Ramos (cell line): ENCODE measurements around the gene TALDO1.
"Not testable (repeated sequence)": the region's sequence is repeated elsewhere in the genome, so short reads cannot be mapped to it uniquely, and the experiment has no call there.

Source experiments
- in situ Hi-C: fragments of 300-500 bp; cut with MboI; formaldehyde crosslinking; loops from one replicate; pipeline ENCODE4 v1.14.3; 2022; ENCODE audit warnings: low sequenced_read_pairs; ENCODE audit not compliant: unreplicated experiment

TALDO1 gene

DNA sequence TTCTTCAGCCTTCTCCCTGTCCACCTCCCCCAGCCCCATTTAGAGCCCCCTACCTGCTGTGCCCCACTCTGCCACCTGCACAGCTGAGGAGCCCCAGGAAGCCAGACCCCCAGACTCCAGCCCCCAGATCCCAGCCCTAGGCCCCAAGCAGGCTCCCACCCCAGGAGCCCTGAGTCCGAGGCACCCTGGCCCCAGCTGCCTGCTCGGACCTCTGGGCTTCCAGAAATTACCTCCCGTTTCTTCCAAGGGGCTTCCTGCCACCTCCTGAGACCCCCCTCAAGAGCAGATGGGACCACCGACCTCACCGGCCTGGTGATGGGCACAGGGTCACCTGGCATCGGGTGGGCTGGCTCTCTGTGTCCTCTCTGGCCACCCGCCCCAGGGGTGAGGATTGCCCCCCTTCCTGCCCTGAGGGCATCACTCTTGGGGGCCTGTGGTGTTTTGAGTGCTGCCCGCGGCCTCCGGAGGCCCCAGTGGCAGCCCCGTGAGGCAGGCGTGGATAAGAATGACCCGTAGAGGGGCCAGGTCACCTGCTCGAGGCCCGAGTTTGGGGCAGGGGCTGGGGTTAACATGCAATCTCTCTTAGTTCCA, 18.3 kb upstream of the TALDO1 start:
- in situ Hi-C loops = no loop called here

DNA sequence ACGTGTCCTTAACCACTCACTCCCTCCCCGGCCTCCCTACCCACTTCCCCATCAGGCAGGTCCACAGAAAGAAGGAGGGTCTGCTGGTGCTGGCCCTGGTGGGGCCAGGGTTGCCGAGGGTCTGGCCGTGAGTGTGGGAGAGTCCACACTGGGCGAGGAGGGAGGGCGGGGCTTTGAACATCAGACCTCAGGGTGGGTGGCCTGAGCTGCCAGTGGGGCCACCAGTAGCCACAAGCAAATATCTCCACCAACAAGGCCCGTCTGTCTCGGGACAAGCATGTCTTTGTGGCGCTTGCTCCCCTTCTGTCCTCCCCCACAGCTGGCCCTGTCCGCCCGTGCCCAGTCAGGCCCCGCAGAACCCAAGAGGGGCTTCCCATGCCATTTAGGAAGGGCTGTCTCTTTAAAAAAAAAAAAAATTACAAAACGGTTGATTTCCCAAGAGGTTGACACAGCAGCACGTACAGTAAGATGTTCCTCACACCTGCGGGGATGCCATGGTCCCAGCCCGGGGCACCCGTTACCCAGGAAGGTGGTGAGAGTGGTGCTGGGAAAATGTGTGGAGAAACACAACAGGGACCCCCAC, 17.7 kb upstream of the TALDO1 start:
- in situ Hi-C loops = no loop called here

DNA sequence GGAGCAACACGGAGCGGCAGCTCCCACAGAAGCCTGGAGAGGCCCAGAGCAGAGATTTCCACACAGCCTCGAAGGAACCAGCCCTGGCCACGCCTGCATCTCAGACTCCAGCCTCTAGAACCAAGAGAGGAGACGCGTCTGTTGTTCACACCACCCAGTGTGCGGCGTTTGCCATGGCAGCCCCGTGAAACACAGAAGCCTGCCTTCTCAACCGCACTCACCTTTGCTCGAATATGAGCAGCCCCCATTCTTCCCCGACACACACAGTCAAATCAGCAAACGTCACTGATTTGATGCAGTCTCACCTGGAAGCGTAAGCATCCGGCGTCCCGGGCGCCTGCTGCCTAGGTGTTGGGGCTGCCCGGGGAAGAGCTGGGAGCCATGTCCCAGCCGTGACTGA, 14.2 kb upstream of the TALDO1 start:
- in situ Hi-C loops = no loop called here

DNA sequence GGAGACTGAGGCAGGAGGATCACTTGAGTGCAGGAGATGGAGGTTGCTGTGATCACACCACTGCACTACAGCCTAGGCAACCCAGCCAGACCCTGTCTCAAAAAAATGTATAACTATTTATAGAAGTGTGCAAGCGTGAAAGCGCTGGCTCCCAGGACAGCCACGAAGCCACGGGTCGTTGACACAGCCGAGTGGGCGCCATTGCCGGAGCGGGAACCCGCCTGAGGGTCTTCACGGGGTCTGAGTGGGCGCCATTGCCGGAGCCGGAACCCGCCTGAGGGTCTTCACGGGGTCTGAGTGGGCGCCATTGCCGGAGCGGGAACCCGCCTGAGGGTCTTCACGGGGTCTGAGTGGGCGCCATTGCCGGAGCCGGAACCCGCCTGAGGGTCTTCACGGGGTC, 12.7 kb upstream of the TALDO1 start:
- in situ Hi-C loops = not testable (repeated sequence)

DNA sequence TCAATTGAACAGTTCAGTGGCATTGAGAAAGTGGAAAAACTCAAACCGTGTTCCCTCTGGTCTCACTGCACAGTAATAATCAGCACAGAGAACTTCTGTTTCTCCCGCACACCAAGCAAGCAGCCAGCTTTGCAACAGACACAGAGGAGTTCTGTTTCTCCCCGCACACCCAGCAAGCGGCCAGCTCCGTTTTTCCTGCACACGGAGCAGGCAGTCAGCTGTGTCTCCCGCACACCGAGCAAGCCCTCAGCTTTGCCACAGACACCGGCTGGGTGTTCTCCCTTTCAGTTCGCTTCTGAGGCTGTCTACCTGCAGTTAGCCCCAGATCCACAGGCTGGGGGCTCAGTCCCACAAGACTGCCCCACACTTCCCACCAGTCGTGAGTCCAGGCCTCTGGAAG, 9.9 kb upstream of the TALDO1 start:
- in situ Hi-C loops = no loop called here

DNA sequence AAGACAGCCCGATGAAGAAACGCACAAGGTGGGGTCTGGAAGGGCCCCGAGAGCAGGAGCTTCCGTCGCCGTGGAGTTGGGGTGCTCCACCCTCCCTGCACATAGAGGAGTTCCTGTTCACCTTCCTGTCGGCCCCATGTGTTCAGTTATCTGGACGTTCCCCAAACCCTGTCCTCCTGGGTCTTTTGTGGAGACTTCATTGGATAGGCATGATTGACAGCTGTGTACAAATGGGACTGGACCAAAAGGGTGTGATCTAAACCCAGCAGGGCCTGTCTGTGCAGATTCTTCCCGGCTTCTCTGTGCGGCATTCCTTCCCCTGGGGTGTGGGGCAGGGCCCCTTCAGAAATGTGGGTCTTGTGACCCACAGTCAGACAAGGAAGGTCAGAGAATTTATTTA, 9.4 kb upstream of the TALDO1 start:
- in situ Hi-C loops = not testable (repeated sequence)

DNA sequence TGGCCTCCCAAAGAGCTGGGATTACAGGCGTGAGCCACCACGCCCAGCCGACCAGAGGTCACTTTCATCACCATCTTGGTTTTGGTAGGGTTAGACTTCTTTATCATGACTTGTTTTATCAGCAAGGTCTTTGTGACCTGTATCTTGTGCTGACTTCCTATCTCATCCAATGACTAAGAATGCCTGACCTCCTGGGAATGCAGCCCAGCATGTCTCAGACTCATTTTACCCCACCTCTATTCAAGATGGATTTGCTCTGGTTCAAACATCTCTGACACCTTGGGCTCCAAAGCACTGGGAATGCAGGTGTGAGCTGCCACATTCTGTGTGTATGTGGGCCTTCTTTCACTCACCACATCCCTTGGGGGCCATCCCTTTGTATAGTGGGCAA, 5.1 kb upstream of the TALDO1 start:
- in situ Hi-C loops = no loop called here

DNA sequence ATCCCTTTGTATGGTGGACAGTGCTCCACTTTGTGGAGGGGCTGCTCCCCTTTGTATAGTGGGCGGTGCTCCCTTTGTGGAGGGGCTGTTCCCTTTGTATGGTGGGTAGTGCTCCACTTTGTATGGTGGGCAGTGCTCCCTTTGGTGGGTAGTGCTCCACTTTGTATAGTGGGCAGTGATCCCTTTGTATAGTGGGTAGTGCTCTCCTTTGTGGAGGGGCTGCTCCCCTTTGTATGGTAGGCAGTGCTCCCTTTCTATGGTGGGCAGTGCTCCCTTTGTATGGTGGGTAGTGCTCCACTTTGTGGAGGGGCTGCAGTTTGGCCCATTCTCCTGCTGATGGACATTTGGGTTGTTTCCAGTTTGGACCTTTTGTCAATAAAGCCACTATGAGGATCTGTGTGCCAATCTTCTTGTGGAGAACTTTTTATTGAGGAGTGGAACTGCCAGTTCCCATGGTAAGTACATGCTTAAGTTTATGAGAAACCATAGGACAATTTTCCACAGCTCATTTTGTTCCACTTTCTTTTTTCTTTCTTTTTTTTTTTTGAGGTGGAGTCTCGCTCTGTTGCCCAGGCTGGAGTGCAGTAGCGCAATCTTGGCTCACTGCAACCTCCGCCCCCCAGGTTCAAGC, 4.6 kb upstream of the TALDO1 start:
- in situ Hi-C loops = no loop called here

DNA sequence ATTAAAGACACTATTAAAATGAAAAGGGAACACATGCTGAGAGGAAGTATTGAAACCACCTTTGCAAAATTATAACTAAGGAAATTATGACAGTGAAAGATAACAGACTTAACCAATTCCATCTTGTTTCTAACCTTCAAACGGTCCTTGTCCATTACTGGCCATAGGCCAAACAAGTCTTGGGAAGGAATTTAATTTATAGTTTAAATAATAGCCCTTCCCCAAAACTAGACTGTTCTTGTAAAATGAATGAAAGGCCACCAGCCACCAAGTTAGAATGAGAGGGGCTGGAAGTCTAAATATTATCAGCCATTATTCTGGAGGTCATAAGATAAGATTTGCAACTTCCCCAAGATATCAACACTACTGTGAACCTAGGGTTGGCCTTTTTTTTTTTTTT, 1.8 kb upstream of the TALDO1 start:
- in situ Hi-C loops = no loop called here

DNA sequence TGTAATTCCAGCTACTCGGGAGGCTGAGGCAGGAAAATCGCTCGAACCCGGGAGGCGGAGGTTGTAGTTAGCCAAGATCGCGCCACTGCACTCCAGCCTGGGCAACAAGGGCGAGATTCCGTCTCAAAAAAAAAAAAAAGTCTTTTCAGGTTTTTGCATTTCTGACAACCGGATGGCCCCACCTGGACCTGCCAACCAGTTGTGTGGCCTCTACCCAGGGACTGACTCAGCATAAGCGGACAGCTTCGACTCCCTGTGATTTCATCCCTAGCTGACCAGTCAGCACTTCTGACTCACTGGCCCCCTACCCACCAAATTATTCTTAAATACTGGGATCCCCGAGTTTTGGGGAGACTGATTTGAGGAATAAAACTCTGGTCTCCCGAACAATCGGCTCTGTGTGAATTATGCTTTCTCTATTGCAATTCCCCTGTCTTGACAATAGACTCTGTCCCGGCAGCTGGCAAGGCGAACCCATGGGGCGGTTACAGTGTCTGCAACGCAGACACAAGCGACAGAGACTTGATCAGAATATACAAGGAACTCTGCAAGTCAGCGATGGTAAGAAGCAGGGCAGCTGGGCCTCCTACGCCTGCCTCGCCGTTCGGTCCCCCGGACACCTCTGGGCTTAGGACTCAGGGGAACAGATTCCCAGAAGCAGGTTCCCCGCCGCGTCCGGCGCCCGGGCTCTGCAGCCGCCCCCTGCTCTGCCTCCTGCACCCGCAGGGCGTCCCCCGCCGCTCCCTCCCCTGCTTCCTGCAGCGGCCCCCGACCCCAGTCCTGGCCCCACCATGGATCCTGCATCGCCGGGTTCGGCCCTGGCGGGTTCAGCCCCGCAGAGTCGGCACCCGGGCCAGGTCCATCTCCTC, 741 bp upstream of the TALDO1 start:
- in situ Hi-C loops = no loop called here

DNA sequence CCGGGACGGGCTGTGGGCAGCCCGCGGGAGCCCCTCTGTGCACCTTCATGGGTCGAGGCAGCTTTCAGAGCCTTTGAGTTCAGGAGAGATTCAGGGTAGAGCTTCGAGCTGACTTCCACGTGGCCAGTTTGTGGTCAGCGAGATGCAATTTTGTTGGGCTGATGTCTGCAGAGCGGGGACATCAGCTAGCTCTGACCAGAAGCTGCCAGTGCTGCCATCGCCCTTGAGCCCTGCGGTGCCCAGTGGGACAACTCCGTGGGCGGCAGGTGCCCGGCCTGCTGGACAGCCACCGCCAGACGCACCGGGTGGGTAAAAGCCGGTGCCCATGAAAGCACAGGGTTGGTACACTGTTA, 719 bp downstream of the TALDO1 start:
- in situ Hi-C loops = no loop called here

DNA sequence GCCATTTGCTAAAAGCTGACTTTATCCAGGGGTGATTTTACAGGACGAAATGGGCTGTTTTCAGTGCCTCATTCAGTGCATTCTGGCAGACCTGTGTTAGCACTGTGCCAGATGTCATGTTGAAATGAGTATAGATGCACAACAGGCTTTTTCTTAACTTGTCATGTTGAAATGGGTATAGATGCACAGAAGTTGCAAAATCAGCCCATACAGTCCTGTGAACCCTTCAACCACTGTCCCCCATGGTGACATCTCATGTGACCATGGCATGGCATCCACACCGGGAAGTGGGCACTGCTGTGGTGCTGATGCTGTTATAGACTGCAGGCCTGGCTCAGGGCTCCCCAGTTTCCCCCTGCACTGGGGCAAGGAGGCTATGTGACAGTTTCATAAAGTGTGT, 2.5 kb downstream of the TALDO1 start:
- in situ Hi-C loops = no loop called here

DNA sequence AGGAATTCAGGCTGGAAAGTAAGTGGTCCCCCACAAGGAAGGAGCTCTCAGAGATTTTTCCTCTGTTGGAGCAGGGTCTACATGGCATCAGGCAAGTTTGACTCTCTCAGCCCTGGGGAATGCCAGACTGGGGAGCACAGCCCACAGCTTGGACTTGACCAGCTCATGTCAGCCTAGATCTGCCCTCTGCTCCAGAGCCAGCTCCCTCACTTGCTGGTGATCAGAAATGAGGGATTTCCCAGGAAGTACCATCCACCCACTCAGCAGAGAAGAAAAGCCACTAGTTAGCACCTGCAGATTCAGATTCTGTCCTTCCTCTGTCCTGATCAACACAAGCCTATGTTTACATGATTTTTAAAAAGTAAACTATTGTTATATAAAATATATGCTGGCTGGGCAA, 13.0 kb downstream of the TALDO1 start:
- in situ Hi-C loops = no loop called here

DNA sequence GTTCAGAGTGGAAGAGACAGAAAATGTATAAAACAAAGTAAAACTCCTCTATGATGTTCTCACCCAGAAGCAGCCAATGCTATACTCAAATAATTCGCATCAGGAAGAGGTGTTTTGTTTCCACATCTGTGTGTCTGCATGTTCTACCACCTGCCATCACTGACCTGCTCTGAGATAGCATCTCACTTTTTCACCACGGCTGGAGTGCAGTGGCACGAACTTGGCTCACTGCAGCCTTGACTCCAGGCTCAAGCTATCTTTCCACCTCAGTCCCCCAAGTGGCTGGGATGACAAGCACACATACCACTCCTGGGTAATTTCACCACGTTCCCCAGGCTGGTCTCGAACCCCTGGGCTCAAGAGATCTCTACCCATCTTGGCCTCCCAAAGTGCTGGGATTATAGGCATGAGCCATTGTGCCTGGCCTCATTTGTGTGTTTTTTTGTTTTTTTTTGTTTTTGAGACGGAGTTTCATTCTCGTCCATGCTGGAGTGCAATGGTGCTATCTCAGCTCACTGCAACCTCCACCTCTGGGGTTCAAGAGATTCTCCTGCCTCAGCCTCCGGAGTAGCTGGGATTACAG, 14.4 kb downstream of the TALDO1 start:
- in situ Hi-C loops = no loop called here

DNA sequence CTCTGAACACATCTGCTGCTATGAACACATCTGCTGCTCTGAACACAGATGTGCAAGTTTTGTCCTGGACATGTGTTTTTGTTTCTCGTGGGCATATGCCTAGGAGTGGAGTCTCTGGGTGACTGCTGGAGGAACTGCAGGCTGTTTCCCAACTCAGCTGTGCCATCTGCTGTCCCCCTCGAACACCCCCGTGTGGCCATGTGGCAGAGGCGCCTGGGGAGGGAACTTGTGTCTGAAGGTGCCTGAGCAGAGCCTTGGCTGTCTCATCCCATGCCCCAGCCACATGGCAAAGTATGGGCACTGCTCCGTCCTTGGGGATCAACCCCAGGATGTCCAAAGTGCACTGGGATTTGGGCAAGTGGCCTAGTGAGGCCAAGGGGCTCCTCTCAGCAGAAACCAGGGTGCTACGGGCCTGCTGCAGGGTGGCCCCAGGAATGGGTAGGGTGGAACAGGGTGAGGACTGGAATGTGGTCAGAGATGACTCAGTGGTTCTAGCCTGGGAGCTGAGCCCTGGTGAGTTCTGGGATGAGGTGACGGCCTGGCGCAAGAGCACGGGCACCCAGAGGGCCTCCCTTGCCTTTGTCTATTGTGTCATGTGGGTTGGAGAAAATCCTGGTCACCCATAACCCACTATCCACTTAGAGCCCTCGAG, 15.3 kb downstream of the TALDO1 start:
- in situ Hi-C loops = no loop called here

DNA sequence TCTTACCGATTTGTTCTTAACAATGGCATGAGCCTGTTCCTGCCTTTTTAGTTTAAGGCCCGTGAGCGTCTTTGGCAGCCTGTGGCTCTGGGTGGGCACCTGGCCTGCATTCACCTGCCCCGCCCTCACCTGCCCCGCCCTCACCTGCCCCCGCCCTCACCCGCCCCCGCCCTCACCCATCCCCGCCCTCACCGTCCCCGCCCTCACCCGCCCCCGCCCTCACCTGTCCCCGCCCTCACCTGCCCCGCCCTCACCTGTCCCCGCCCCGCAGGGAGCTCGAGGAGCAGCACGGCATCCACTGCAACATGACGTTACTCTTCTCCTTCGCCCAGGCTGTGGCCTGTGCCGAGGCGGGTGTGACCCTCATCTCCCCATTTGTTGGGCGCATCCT, 15.8 kb downstream of the TALDO1 start:
- in situ Hi-C loops = no loop called here

DNA sequence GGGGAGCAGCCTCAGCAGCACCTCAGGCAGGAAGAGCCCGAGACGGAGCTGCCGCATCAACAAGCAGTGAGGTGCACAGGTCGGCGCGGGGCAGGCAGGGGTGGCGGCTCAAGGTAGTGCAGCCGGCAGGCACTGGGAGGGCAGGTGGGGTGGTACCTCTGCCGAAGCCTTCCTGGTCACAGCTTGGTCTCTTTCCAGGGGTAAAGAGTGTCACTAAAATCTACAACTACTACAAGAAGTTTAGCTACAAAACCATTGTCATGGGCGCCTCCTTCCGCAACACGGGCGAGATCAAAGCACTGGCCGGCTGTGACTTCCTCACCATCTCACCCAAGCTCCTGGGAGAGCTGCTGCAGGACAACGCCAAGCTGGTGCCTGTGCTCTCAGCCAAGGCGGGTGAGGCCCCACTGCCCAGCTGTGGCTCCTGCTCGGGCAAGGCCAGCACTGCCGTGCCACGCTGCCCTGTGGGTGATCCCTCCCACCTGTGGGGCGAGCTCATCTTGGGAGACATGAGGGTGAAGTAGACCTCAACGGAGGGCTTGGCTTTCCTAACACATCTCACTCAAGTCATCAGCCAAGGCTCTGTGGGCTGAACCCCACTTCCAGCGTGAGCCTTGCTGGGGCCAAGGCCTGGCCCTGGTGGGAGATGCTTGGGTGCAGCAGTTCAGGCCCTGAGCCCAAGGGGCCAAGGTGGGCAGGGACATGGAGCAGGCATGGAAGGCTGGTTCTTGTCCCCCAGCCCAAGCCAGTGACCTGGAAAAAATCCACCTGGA, 16.5 kb downstream of the TALDO1 start:
- in situ Hi-C loops = no loop called here

DNA sequence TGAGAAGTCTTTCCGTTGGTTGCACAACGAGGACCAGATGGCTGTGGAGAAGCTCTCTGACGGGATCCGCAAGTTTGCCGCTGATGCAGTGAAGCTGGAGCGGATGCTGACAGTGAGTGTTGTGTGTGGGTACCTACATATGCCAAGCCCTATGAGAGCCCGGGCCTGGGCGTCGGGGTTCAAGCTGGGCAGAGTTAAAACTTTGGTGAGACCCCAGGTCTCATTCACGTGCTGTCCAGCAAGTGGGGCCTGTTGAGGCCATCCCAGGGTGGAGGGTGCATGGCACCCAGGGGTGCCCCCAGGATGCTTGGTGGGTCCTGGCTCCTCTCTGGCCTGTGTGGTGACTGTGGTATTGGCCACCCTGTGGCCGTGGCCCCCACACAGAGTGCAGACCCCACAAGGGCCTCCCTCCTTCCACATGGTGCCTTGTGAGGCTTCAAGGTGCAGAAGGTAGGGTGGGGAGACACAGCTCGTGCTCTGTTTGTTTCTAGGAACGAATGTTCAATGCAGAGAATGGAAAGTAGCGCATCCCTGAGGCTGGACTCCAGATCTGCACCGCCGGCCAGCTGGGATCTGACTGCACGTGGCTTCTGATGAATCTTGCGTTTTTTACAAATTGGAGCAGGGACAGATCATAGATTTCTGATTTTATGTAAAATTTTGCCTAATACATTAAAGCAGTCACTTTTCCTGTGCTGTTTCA, 17.2 kb downstream of the TALDO1 start:
- in situ Hi-C loops = no loop called here
